PC-9 (cell line): ENCODE measurements around the gene C11orf86.

Source experiments
- CTCF ChIP-seq: fragments of 200-600 bp; sonication (generic); conservative IDR thresholded peaks from 2 replicates; pipeline ENCODE4 v1.6.1; 2017; ENCODE audit warnings: mixed run types, antibody characterized with exemption, mild to moderate bottlenecking, moderate library complexity
- EZH2 ChIP-seq: fragments of 200-600 bp; sonication (generic); IDR thresholded peaks from 2 replicates; pipeline ENCODE4 v1.8.0; 2017; ENCODE audit warnings: antibody characterized with exemption, low read depth

GRCh38 chr11:66978717-66979116 is 3.6 kb downstream of the C11orf86 start:
- TF ChIP-seq CTCF (no peak), EZH2 (no peak)
